Keratinocyte (primary cell): ENCODE results near the gene GPR85. TPM values are rescaled to one million over a fixed set of nuclear protein-coding genes. Genes with fewer than 3 reads are reported as not detected.

Source experiments
- DNase-seq: peaks from one replicate; pipeline ENCODE4 v3.0.0-alpha.2; 2011; ENCODE audit warnings: low read depth, missing footprints, low spot score
- FAIRE-seq: peaks from 2 replicates; lab custom pipeline; 2011; peaks lifted over from hg19 to GRCh38; lab: Jason Lieb, UNC
- H2AFZ ChIP-seq: 2 replicates; pipeline ENCODE4 v1.6.0; 2012; ENCODE audit warnings: low read length, control low read depth, inconsistent platforms; ENCODE audit not compliant: control insufficient read depth
- H3K27ac ChIP-seq: 2 replicates; pipeline ENCODE4 v1.5.1; 2011; ENCODE audit warnings: low read length; ENCODE audit not compliant: control insufficient read depth, insufficient read depth
- H3K27me3 ChIP-seq: 3 replicates; pipeline ENCODE4 v1.6.0; 2011; ENCODE audit warnings: low read length; ENCODE audit not compliant: control insufficient read depth, insufficient read depth; ENCODE audit errors: extremely low read depth
- H3K36me3 ChIP-seq, 2 experiments: 2 replicates in 1 of 2; 3 replicates in 1 of 2; pipeline ENCODE4 v1.5.1; 2011; ENCODE audit warnings: low read length in 2 of 2, mild to moderate bottlenecking in 1 of 2; ENCODE audit not compliant: control insufficient read depth in 2 of 2, insufficient read depth in 2 of 2; ENCODE audit errors: extremely low read depth in 1 of 2
- H3K4me1 ChIP-seq: 3 replicates; pipeline ENCODE4 v1.5.1; 2011; ENCODE audit warnings: low read length; ENCODE audit not compliant: control insufficient read depth, insufficient read depth; ENCODE audit errors: extremely low read depth
- H3K4me2 ChIP-seq: 3 replicates; pipeline ENCODE4 v1.6.0; 2011; ENCODE audit warnings: low read depth, low read length; ENCODE audit not compliant: control insufficient read depth, insufficient read depth; ENCODE audit errors: extremely low read depth
- H3K4me3 ChIP-seq, 3 experiments: fragments of 200-600 bp in 1 of 3; sonication (generic) in 1 of 3; 2 replicates in 2 of 3; 3 replicates in 1 of 3; pipeline ENCODE4 v1.5.1; 2011 to 2016; ENCODE audit warnings: low read length in 3 of 3, mild to moderate bottlenecking in 3 of 3, control low read depth in 2 of 3, inconsistent platforms in 1 of 3, low read depth in 1 of 3, mixed read lengths in 1 of 3, mixed run types in 1 of 3, moderate library complexity in 1 of 3; ENCODE audit not compliant: control insufficient read depth in 2 of 3, insufficient read depth in 2 of 3; ENCODE audit errors: extremely low read depth in 1 of 3
- H3K79me2 ChIP-seq: 2 replicates; pipeline ENCODE4 v1.6.0; 2012; ENCODE audit warnings: low read length; ENCODE audit not compliant: control insufficient read depth, insufficient read depth
- H3K9ac ChIP-seq: 3 replicates; pipeline ENCODE4 v1.6.0; 2011; ENCODE audit warnings: low read length; ENCODE audit not compliant: control insufficient read depth, insufficient read depth; ENCODE audit errors: extremely low read depth
- H3K9me1 ChIP-seq: 3 replicates; pipeline ENCODE4 v1.6.0; 2011; ENCODE audit warnings: low read length; ENCODE audit not compliant: control insufficient read depth, insufficient read depth; ENCODE audit errors: extremely low read depth
- H3K9me3 ChIP-seq: 2 replicates; pipeline ENCODE4 v1.5.1; 2012; ENCODE audit warnings: low read depth, low read length; ENCODE audit not compliant: control insufficient read depth
- H4K20me1 ChIP-seq: 3 replicates; pipeline ENCODE4 v1.6.0; 2011; ENCODE audit warnings: low read length; ENCODE audit not compliant: control insufficient read depth, insufficient read depth; ENCODE audit errors: extremely low read depth
- EZH2 ChIP-seq: IDR thresholded peaks from one replicate; pipeline ENCODE4 v1.6.1; 2012; ENCODE audit warnings: inconsistent platforms, mild to moderate bottlenecking, low read length, moderate library complexity
- dilution Hi-C: fragments of 300-500 bp; cut with MboI; formaldehyde crosslinking; loops from one replicate; pipeline ENCODE4 v1.7.0; 2020; ENCODE audit warnings: low sequenced_read_pairs; ENCODE audit not compliant: extremely low pct_ligation_motif_present
- polyA plus RNA-seq, 5 experiments: library from polyadenylated mRNA; depleted of rRNA in 3 of 5; stranded (reverse) in 3 of 5; stranded (forward) in 1 of 5; unstranded in 1 of 5; fragments of >200 nt; gene quantifications; 1 replicate in 1 of 5; 2 replicates in 3 of 5; 3 replicates in 1 of 5; pipeline versions ENCODE4 v1.2.1 to v1.2.3, GENCODE V29; 2011 to 2012; ENCODE audit warnings: missing spikeins in 2 of 5, low read depth in 1 of 5, low replicate concordance in 1 of 5
- TF ChIP-seq, protein P1 (sequence below), 3 experiments: IDR thresholded peaks in 1 of 3; conservative IDR thresholded peaks in 1 of 3; optimal IDR thresholded peaks in 1 of 3; 2 replicates in 2 of 3; 3 replicates in 1 of 3; pipeline versions ENCODE3 to v1.5.1; 2011; ENCODE audit warnings: low read length in 3 of 3, mild to moderate bottlenecking in 3 of 3, moderate library complexity in 2 of 3, control low read depth in 1 of 3, inconsistent platforms in 1 of 3; ENCODE audit not compliant: insufficient read depth in 2 of 3; ENCODE audit errors: extremely low read depth in 1 of 3

Gene GPR85
- polyA plus RNA-seq, 1 donor (not counting 4 experiments of a cell fraction or from before 2014, with no cell fraction given): 2.0 TPM

- no peaks in the 10 kb centered on the region for H3K79me2 ChIP-seq
- dilution Hi-C loops: no loop called here
- TF ChIP-seq EZH2: no peak
- TF ChIP-seq, protein P1, sequence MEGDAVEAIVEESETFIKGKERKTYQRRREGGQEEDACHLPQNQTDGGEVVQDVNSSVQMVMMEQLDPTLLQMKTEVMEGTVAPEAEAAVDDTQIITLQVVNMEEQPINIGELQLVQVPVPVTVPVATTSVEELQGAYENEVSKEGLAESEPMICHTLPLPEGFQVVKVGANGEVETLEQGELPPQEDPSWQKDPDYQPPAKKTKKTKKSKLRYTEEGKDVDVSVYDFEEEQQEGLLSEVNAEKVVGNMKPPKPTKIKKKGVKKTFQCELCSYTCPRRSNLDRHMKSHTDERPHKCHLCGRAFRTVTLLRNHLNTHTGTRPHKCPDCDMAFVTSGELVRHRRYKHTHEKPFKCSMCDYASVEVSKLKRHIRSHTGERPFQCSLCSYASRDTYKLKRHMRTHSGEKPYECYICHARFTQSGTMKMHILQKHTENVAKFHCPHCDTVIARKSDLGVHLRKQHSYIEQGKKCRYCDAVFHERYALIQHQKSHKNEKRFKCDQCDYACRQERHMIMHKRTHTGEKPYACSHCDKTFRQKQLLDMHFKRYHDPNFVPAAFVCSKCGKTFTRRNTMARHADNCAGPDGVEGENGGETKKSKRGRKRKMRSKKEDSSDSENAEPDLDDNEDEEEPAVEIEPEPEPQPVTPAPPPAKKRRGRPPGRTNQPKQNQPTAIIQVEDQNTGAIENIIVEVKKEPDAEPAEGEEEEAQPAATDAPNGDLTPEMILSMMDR (optimal IDR thresholded peaks at IDR 0.05 in 1 of 3, IDR thresholded peaks at IDR 0.05 in 1 of 3, conservative IDR thresholded peaks at IDR 0.05 in 1 of 3; ENCODE audit: extremely low read depth in 1 of 3, insufficient read depth in 2 of 3, low read length in 3 of 3): no peak
- no peak for DNase-seq
- H3K27ac ChIP-seq: no peak overlapping the region
- no peaks in the 10 kb centered on the region for H3K27me3 ChIP-seq
- H3K9me3 ChIP-seq: no peaks in the 10 kb centered on the region
- FAIRE-seq: no peak
- H3K4me2 ChIP-seq: no peak overlapping the region
- H3K9ac ChIP-seq: no peak overlapping the region
- H2AFZ ChIP-seq: no peak overlapping the region
- no peaks in the 10 kb centered on the region for H3K9me1 ChIP-seq
- H3K4me1 ChIP-seq: no peaks in the 10 kb centered on the region
- H3K36me3 ChIP-seq: no peaks in the 10 kb centered on the region
- no peak overlapping the region for H3K4me3 ChIP-seq
- H4K20me1 ChIP-seq: no peaks in the 10 kb centered on the region
These were observed 15.2 kb downstream of the GPR85 start for GRCh38 chr7:113071465-113071864.

DNA sequence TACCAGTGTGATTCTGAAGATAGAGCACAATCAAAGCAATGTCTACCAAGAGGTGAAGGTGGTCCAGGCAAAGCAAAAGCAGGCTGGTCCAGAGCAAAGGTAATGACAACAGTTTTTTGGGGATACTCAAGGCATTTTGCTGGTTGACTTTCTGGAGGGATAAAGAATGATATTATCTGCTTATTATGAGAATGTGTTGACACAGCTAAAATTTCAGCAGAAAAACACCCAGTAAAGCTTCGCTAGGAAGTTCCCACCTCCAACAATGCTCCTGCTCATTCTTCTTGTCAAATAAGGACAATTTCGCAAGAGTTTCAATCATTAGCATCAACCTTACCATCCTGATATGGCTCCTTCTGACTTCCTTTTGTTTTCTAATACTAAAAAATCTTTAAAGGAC, 24.1 kb downstream of the GPR85 start:
- no peaks in the 10 kb centered on the region for H3K36me3 ChIP-seq
- dilution Hi-C loops: no loop called here
- no peak overlapping the region for H3K9ac ChIP-seq
- no peaks in the 10 kb centered on the region for H3K79me2 ChIP-seq
- no peaks in the 10 kb centered on the region for H3K9me3 ChIP-seq
- H3K27ac ChIP-seq: no peak overlapping the region
- no peak overlapping the region for H3K4me2 ChIP-seq
- H3K4me3 ChIP-seq: no peak overlapping the region
- DNase-seq (no peak), FAIRE-seq (no peak)
- TF ChIP-seq EZH2: no peak
- TF ChIP-seq, protein P1 (optimal IDR thresholded peaks at IDR 0.05 in 1 of 3, IDR thresholded peaks at IDR 0.05 in 1 of 3, conservative IDR thresholded peaks at IDR 0.05 in 1 of 3; ENCODE audit: extremely low read depth in 1 of 3, insufficient read depth in 2 of 3, low read length in 3 of 3): no peak
- H3K9me1 ChIP-seq: no peaks in the 10 kb centered on the region
- H2AFZ ChIP-seq: no peak overlapping the region
- no peaks in the 10 kb centered on the region for H3K4me1 ChIP-seq
- no peaks in the 10 kb centered on the region for H3K27me3 ChIP-seq
- H4K20me1 ChIP-seq: no peaks in the 10 kb centered on the region
